GM11168 (cell line): ENCODE measurements around the gene THSD4.

Experiments
- in situ Hi-C: fragments of 300-500 bp; cut with MboI; formaldehyde crosslinking; loops from one replicate; pipeline ENCODE4 v1.12.0; 2022; ENCODE audit warnings: low sequenced_read_pairs; ENCODE audit not compliant: unreplicated experiment

The THSD4 gene

GRCh38 chr15:71456362-71456761, 341.1 kb downstream of the THSD4 start:
- in situ Hi-C loops = loop anchor here (25.0 kb wide), 1 partner anchor 706 kb away; no protein-coding TSS in a partner anchor

- in situ Hi-C loops = loop anchor here (25.0 kb wide), 1 partner anchor 705 kb away; no protein-coding TSS in a partner anchor
Measured at GRCh38 chr15:71456811-71457210, 341.5 kb downstream of the THSD4 start.

- in situ Hi-C loops = loop anchor here (25.0 kb wide), 1 partner anchor 704 kb away; no protein-coding TSS in a partner anchor
Measured at GRCh38 chr15:71458089-71458660, 342.9 kb downstream of the THSD4 start.

- in situ Hi-C loops = loop anchor here (25.0 kb wide), 1 partner anchor 701 kb away; no protein-coding TSS in a partner anchor
Measured at GRCh38 chr15:71461748-71462147, 346.5 kb downstream of the THSD4 start.

GRCh38 chr15:71462638-71463037, 347.4 kb downstream of the THSD4 start:
- in situ Hi-C loops = loop anchor here (25.0 kb wide), 1 partner anchor 700 kb away; no protein-coding TSS in a partner anchor

- in situ Hi-C loops = loop anchor here (25.0 kb wide), 1 partner anchor 699 kb away; no protein-coding TSS in a partner anchor
Measured at GRCh38 chr15:71463156-71463665, 347.9 kb downstream of the THSD4 start.

- in situ Hi-C loops = loop anchor here (25.0 kb wide), 1 partner anchor 697 kb away; no protein-coding TSS in a partner anchor
Measured at GRCh38 chr15:71465131-71465955, 350.1 kb downstream of the THSD4 start.

GRCh38 chr15:71468715-71469114, 353.4 kb downstream of the THSD4 start:
- in situ Hi-C loops = loop anchor here (25.0 kb wide), 1 partner anchor 694 kb away; no protein-coding TSS in a partner anchor

GRCh38 chr15:71469413-71469812, 354.1 kb downstream of the THSD4 start:
- in situ Hi-C loops = loop anchor here (25.0 kb wide), 1 partner anchor 693 kb away; no protein-coding TSS in a partner anchor

GRCh38 chr15:71471347-71471746, 356.1 kb downstream of the THSD4 start:
- in situ Hi-C loops = loop anchor here (25.0 kb wide), 1 partner anchor 691 kb away; no protein-coding TSS in a partner anchor

GRCh38 chr15:71472566-71472965, 357.3 kb downstream of the THSD4 start:
- in situ Hi-C loops = loop anchor here (25.0 kb wide), 1 partner anchor 690 kb away; no protein-coding TSS in a partner anchor

GRCh38 chr15:71473751-71474150, 358.5 kb downstream of the THSD4 start:
- in situ Hi-C loops = loop anchor here (25.0 kb wide), 1 partner anchor 689 kb away; no protein-coding TSS in a partner anchor

GRCh38 chr15:71476823-71477222, 361.6 kb downstream of the THSD4 start:
- in situ Hi-C loops = no loop called here

GRCh38 chr15:71480556-71480955, 365.3 kb downstream of the THSD4 start:
- in situ Hi-C loops = no loop called here

GRCh38 chr15:71484080-71484479, 368.8 kb downstream of the THSD4 start:
- in situ Hi-C loops = no loop called here

GRCh38 chr15:71485094-71485693, 369.9 kb downstream of the THSD4 start:
- in situ Hi-C loops = no loop called here

- in situ Hi-C loops = no loop called here
Measured at GRCh38 chr15:71489570-71489969, 374.3 kb downstream of the THSD4 start.

GRCh38 chr15:71493526-71493925, 378.3 kb downstream of the THSD4 start:
- in situ Hi-C loops = no loop called here

- in situ Hi-C loops = no loop called here
Measured at GRCh38 chr15:71494563-71495397, 379.5 kb downstream of the THSD4 start.
